GM12864 (cell line): ENCODE measurements around the gene DRD4.
"Not testable (repeated sequence)": the region's sequence is repeated elsewhere in the genome, so short reads cannot be mapped to it uniquely, and the experiment has no call there.

Experiments used
- DNase-seq: peaks from one replicate; pipeline ENCODE4 v3.0.0-alpha.2; 2011; ENCODE audit warnings: low read depth
- H3K4me3 ChIP-seq: 2 replicates; pipeline ENCODE4 v1.5.1; 2011; ENCODE audit warnings: mild to moderate bottlenecking, low read depth, low read length, control low read depth
- CTCF ChIP-seq: IDR thresholded peaks from 2 replicates; pipeline ENCODE4 v1.5.1; 2011; ENCODE audit warnings: low read depth, mild to moderate bottlenecking, moderate library complexity, low read length, control low read depth, inconsistent platforms; ENCODE audit errors: missing control alignments

DRD4 gene

GRCh38 chr11:680476-680875 lies 43.4 kb downstream of the DRD4 start:
- H3K4me3 ChIP-seq: no peak overlapping the region
- DNase-seq: no peak
- no peak for TF ChIP-seq CTCF

GRCh38 chr11:680970-681369 lies 43.9 kb downstream of the DRD4 start:
- DNase-seq: no peak
- no peak for TF ChIP-seq CTCF
- H3K4me3 ChIP-seq: no peak overlapping the region

- no peak for TF ChIP-seq CTCF
- DNase-seq: no peak
- no peak overlapping the region for H3K4me3 ChIP-seq
Observed at GRCh38 chr11:686451-687243, 49.6 kb downstream of the DRD4 start.

GRCh38 chr11:687751-688150 lies 50.7 kb downstream of the DRD4 start:
- no peak for DNase-seq
- TF ChIP-seq CTCF: no peak

GRCh38 chr11:688681-689080 lies 51.6 kb downstream of the DRD4 start:
- no peak for DNase-seq
- TF ChIP-seq CTCF: no peak
- H3K4me3 ChIP-seq: no peak overlapping the region

More at GRCh38 chr11:687751-688150, 50.7 kb downstream of the DRD4 start:
- no peak overlapping the region for H3K4me3 ChIP-seq

GRCh38 chr11:689625-690024 lies 52.6 kb downstream of the DRD4 start:
- TF ChIP-seq CTCF: no peak
- no peak for DNase-seq
- no peak overlapping the region for H3K4me3 ChIP-seq

GRCh38 chr11:690244-690643 lies 53.2 kb downstream of the DRD4 start:
- DNase-seq: not testable (repeated sequence)

More at GRCh38 chr11:690244-690643, 53.2 kb downstream of the DRD4 start:
- not testable (repeated sequence) for H3K4me3 ChIP-seq
